B cell (primary cell): ENCODE measurements around the gene ZBP1.

Source experiments
- EZH2 ChIP-seq: IDR thresholded peaks from 2 replicates; pipeline ENCODE4 v1.6.1; 2012; ENCODE audit warnings: borderline replicate concordance, low read depth, mild to moderate bottlenecking, moderate library complexity, low read length; ENCODE audit not compliant: insufficient read depth, poor library complexity, severe bottlenecking
- TF ChIP-seq, protein P1 (sequence below): fragments of 200-600 bp; IDR thresholded peaks from one replicate; pipeline ENCODE4 v1.8.0; 2022; ENCODE audit warnings: antibody characterized with exemption, mild to moderate bottlenecking

GRCh38 chr20:57570920-57571319 lies 49.3 kb downstream of the ZBP1 start:
- TF ChIP-seq, protein P1, sequence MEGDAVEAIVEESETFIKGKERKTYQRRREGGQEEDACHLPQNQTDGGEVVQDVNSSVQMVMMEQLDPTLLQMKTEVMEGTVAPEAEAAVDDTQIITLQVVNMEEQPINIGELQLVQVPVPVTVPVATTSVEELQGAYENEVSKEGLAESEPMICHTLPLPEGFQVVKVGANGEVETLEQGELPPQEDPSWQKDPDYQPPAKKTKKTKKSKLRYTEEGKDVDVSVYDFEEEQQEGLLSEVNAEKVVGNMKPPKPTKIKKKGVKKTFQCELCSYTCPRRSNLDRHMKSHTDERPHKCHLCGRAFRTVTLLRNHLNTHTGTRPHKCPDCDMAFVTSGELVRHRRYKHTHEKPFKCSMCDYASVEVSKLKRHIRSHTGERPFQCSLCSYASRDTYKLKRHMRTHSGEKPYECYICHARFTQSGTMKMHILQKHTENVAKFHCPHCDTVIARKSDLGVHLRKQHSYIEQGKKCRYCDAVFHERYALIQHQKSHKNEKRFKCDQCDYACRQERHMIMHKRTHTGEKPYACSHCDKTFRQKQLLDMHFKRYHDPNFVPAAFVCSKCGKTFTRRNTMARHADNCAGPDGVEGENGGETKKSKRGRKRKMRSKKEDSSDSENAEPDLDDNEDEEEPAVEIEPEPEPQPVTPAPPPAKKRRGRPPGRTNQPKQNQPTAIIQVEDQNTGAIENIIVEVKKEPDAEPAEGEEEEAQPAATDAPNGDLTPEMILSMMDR: no peak
- TF ChIP-seq EZH2: no peak
